ENCODE data around the gene DICER1.

GRCh38 chr14:95101736-95102679, 55.3 kb downstream of the DICER1 start:
- TF ChIP-seq USF2 (CRISPR knock-in tag; IDR thresholded peaks at IDR 0.05), result no peak
- TF ChIP-seq ZNF263 (CRISPR knock-in tag; IDR thresholded peaks at IDR 0.05; ENCODE audit: low read depth), result no peak
- no peak for TF ChIP-seq CTCF (IDR thresholded peaks at IDR 0.05)
- no peak for TF ChIP-seq ZNF232 (CRISPR knock-in tag; IDR thresholded peaks at IDR 0.05)
- TF ChIP-seq JUN (CRISPR knock-in tag; IDR thresholded peaks at IDR 0.05), result no peak
- TF ChIP-seq PREB (CRISPR knock-in tag; IDR thresholded peaks at IDR 0.05; ENCODE audit: borderline replicate concordance), result no peak
- no peak for TF ChIP-seq SMAD4 (CRISPR knock-in tag; IDR thresholded peaks at IDR 0.05)
